Frontal cortex (tissue), 4 donors: ENCODE measurements around the gene NOSTRIN. TPM values are rescaled to one million over a fixed set of nuclear protein-coding genes. Genes with fewer than 3 reads are reported as not detected.
"Not testable (repeated sequence)": the region's sequence is repeated elsewhere in the genome, so short reads cannot be mapped to it uniquely, and the experiment has no call there.

Experiments used
- DNase-seq, 2 donors: peaks; one replicate each; pipeline ENCODE4 v3.0.0; 2012; ENCODE audit warnings: low spot score in 2 of 2
- FAIRE-seq: peaks from 2 replicates; lab custom pipeline; 2012; peaks lifted over from hg19 to GRCh38; lab: Jason Lieb, UNC
- total RNA-seq: library from RNA; depleted of rRNA; stranded (reverse); fragments of >200 nt; gene quantifications from one replicate; pipeline ENCODE4 v1.2.3, GENCODE V29; 2014
- donor health status: control.
- donor health status: control.
- donor health status: control.

NOSTRIN gene
- total RNA-seq, 1 donor from 2014 or later = 2.9 TPM

DNA sequence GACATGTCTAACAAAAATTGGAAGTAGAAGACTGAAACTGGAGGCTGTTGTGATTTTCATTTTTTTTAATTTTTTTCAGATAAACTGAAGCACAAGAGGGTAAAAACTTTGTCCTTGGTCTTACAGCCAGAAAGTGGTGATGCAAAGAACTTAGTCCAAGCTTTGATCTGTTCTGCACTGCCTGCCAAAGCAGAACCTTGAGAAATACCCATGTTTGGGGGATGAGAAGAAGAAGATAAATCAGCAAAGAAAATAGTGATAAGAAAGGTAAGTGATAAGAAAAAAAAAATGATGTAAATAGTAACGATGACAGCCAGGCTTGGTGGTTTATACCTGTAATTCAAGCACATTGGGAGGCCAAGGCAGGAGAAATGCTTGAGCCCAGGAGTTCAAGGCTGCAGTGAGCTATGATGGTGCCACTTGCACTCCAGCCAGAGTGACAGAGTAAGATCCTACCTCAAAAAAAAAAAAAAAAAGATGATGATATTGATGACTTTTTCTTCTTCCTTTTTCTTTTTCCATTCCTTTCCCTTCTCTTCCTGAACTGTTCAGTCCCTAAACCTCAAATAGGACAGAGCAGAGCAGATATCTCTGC lies 14.6 kb upstream of the NOSTRIN start:
- no peak for DNase-seq
- no peak for FAIRE-seq

DNA sequence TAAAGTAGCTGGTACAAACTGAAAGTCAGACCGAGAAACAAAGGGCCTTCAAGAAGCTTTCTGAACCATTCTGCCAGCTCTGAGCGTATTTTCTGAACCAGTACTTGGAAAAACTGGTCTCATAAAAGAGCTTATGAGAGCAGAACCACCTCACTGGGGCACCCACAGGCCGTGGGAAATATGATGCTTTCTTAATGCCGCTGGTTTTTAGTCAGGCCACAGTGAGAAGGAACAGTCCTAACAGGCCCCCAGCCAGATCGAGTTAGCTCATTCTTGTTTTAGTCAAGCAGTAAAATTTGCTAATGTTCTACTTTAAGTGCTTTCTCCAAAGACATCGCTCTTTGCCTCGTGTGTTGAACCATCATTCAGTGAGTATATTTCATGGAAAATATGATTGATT lies 12.7 kb upstream of the NOSTRIN start:
- DNase-seq (no peak), FAIRE-seq (no peak)

DNA sequence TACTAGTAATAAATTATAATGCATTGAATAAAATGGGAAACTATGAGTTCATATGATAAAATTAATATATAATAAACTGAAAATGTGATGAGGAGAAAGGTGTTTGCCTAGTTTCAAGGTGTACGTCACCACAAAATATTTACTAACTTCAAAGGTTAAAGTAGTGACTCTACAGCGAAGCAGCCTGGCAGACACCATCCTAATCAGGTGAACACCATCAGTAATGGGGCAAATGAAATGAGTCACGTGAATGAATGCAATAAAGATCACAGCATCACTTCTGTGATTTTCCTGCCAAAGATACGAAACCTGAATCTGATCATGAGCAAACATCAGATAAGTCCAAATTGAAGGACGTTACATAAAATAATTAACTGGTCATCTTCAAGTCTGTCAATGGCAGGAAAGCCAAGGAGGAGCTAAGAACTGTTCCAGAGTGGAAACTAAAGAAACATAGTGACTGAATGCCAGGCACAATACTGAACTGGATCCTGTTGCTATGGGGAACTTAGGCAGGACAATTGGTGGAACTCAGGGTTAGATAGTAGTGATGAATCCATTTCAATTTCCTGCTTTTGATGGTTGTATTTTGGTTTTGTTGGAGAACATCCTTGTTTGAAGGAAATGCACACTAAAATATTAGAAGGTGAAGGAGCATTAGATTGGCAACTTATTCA lies 12.1 kb upstream of the NOSTRIN start:
- FAIRE-seq = no peak
- DNase-seq = no peak

DNA sequence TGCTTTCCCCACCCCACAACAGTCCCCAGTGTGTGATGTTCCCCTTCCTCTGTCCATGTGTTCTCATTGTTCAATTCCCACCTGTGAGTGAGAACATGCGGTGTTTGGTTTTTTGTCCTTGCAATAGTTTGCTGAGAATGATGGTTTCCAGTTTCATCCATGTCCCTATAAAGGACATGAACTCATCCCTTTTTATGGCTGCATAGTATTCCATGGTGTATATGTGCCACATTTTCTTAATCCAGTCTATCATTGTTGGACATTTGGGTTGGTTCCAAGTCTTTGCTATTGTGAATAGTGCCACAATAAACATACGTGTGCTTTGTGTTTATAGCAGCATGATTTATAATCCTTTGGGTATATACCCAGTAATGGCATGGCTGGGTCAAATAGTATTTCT lies 11.3 kb upstream of the NOSTRIN start:
- not testable (repeated sequence) for FAIRE-seq, DNase-seq

DNA sequence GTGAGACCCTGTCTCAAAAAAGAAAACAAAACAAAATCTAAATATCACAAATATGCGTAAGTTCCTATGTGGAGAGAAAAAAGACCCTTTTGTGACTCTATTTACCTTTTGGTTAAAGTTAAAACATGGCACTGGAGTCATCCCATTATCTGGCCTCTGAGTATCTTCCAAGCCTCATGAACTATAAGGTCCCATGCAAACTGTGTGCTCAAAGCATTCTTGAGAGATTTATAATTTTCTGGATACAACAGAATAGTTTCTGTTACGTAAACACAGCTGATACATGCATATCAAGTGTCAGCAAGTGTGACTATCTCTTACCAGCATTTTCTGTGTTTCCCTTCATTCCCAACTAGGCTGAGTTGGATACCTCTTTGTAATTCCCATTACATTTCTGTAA lies 8.8 kb upstream of the NOSTRIN start:
- FAIRE-seq = no peak
- DNase-seq = no peak

DNA sequence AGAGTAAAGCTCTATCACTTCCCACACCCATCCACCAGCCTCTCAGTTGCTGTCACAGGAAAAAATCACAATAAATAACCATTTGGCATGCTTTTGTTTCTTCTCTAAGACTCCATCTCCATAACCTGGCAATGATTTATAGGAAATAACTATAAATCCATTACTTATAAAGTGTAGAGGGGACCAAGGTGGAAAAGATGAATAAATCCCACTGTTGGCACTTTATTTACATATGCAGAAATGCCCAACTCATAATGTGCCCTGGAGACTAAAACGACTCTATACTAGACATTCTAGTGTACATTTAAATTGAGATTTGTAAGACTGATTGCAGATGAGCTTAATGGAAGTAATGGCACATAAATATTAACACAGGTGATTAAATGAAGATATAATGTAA lies 7.5 kb upstream of the NOSTRIN start:
- no peak for DNase-seq
- no peak for FAIRE-seq

DNA sequence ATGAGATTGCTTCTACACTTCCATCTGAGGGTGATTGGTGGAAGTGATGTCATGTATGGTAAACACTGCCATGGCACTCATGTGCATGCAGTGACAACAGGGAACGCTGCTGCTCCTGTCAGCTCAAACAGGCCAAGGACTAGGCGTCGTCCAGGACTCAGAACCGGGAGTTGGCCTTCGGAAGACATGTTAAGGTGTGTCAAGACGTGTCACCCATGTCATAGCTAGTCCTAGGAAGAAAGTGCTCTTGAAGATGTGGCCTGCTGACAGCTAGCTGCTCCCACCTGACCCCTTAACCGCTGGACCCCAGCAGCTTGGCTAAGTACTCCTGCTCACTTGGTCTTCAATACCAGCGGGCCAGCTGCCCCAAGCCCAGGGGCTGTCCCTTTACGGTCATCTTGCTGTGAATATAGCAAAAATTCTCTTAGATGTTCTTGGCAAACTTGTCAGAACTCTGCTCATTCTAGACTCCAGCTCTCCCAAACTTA lies 6.3 kb upstream of the NOSTRIN start:
- DNase-seq (no peak), FAIRE-seq (no peak)

DNA sequence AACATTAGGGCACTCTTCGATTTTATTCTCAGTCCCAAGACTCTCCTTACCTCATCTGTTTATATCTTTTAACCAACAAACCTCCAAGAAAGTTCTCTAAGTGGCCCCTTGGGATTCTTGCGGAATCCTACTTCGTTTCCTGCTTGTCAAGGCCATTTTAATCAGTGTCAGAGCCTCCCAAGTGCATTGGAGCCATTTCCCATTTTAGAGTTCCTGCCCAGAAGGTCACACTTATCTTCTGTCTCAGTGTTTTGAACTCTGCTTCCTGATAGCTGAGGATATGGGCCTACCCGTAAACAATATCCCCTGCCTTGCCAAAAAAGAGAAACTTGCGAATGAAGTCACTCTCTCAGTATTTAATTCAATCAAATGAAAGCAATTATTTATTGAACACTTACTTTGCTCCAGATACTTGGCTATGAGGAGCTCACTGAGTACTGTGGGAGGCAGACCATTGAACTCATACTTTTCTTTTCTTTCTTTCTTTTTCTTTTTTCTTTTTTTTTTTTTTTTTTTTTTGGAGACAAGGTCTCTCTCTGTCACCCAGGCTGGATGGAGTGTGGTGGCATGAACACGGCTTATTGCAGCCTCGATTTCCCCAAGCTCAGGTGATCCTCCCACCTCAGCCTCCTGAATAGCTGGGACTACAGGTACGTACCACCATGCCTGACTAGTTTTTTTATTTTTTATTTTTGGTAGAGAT lies 5.7 kb upstream of the NOSTRIN start:
- FAIRE-seq (no peak), DNase-seq (no peak)

DNA sequence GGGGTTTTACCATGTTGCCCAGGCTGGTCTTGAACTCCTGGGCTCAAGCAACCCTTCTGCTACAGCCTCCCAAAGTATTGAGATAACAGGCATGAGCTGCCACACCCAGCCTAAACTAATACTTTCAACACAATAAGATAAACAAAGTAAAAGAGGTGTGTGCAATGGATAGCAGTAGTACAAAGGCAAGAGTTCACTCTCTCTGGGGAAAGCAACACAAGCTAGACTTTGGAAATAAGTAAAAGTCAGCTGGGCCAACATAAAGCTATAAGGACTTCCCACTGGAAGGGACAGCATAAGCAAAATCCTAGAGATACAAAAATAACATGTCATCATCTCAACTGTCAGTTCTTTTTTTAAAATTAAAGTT lies 5.2 kb upstream of the NOSTRIN start:
- no peak for DNase-seq
- no peak for FAIRE-seq

DNA sequence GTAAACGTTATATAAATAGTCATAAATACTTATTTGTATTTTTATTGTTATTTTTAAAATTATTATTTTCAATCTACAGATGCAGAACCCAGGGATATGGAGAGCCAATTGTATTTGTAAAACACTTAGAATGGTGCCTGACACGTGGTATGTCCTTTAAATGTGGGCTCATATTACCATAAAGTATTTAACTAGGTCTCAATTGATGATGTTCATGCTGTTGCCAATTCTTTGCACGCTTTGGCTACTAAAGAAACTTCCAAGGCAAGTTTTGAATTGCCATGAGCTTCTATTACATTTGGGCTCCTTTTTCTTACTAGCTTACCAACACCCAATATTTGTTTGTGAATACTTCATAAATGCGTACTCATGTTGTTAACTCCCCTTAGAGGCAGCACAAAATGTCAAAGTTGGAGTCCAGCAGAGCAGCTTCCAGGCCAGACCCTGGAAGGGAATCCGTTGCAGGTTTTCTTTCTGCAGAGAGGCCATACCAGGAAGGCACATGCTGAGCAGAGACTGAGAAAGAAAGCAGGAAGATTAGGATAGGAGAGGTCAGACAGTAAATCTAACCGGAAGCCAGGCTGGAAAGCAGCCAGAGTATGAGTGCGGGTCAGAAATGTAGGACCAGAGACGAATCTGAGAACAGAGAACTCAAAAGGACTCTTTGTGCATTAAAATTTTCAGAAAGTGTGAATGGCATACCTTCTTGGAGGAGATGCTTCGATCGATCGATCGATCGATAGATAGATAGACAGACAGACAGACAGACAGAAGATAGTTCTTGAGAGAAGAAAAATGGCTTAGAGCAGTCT lies 4.2 kb upstream of the NOSTRIN start:
- DNase-seq (no peak), FAIRE-seq (no peak)

DNA sequence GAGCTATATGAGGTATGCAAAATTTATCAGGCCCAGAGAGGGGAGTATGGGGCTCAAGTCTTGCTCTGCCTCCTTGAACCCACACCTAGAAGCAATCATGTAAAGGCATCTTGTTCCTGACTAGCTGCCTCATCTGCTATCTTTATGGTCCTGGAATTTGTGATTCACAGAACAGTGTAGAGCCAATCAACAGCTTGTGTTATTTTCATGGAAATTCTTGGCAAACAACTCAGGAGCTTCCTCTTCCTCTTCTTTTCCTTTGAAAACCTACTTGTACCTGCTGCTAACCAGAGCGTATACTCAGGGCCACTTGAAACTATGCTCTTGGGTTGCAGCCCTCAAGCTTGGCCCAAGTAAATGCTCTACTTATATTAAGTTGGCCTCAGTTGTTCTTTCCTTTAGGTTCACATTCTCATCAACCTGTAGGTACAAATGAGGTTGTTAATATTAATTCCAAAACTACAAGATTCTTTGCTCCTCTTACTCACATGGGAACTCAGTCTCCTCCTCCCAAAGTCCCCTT lies 3.5 kb upstream of the NOSTRIN start:
- FAIRE-seq (no peak), DNase-seq (no peak)

DNA sequence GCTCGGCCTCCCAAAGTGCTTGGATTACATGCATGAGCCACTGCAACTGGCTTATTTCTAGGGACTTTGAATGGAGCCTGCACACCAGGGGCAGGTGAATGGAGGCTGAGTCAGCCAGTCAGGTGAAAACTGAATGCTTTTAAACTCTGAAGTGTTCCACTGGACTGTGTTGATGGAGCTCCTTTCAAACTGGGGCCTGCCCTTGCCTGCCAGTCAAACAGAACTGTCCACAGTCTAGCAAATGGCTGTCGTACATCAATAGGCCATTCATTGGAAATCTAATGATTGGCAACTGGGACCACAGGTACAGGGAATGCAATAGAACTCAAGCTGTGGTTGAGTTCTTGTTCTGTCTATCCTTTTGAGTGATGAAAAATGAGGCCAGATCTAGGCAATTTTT lies 966 bp upstream of the NOSTRIN start:
- no peak for FAIRE-seq
- DNase-seq = no peak

DNA sequence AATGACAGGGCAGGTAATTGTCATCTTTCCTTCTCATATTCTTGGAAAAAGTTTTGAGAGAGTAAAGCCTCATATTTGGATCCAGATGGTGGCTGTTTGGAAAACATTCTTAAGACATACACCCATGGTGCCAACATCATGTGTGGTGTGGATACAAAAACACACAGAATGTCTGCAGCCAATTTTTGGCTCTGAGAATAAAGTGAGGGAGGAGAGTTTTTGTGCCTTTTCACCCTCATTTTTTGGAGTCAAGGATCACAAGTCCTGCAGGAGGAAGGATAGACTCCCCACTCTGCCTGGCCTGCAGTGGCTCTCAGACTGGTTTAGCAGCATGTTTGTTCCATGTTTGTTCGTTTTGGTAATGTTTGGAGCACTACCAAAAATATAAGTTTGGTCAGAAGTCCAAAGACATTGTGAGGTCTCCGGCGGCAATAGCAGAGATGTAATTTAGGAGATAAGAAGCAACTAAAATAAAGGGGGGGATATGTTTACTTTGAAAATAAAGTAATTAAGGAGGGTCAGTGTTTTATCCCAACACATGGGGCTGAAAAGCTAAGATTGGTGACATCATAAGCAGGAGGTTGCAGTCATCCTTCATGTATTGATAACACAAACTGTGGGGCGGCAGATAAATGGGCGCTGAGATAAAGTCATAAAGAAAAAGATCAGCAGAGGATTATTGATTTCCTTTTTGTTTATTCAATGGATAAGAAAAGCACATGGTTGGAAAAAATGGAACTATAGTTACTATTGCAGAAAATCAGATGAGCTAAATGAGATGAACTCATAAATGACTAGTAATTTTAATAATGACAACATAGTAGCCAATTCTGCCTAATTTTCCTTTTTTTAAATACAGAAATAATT lies 655 bp downstream of the NOSTRIN start:
- DNase-seq = no peak
- FAIRE-seq = no peak

DNA sequence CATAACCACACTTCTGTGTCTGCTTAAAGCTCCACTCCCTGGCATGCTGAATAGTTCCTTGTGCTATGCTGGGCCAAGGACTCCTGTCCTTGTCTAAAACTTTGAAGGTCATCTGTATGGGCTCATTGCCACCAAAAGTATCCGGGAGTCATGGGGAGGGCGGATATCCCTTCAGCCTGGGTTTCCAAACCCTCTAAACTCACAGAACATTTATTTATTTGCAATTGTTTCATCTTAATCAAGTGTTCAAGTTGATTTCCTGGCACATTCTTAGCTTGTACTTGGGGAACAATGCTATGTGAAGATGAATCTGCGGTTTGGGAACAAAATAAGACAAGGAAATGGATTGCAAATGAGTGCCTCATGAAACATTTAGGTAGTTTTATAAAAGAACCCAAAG lies 1.8 kb downstream of the NOSTRIN start:
- DNase-seq (no peak), FAIRE-seq (no peak)

DNA sequence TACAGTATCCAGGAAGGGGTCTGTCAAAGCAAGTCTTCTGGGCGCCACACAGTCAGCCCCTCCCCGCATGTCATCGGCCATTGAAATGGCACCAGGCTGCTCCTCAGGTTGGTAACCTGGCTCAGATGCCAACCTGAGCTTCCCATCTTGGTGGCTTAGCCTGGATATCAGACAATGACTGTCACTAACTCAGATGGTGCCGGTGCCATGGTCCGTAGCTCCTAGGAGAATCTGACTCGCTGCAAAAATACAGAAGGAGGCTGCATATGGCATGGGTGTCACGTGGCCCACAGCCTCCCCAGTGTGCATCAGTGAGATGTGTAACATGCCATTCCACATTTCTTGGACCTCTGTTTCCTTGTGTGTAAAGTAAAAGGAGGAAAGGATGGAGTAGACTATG lies 3.2 kb downstream of the NOSTRIN start:
- no peak for FAIRE-seq
- DNase-seq = no peak

DNA sequence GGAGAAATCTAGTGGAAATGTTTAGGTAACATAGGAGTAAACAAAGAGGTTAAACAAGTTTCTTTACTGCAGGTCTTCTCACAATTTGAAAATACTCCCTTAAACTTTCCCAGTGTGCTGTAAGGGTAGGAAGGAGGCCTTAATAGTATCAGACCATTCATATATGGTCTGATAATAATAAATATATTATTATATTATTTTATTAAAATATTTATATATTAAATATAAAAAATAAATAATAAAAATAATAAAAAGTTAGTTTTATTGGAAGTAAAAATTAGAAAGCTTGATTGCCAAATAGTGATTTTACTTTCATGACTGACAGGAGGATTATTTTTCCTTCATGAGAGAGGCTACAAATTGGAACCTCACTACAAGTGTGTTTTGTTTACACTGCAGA lies 7.1 kb downstream of the NOSTRIN start:
- DNase-seq = no peak
- FAIRE-seq = no peak

DNA sequence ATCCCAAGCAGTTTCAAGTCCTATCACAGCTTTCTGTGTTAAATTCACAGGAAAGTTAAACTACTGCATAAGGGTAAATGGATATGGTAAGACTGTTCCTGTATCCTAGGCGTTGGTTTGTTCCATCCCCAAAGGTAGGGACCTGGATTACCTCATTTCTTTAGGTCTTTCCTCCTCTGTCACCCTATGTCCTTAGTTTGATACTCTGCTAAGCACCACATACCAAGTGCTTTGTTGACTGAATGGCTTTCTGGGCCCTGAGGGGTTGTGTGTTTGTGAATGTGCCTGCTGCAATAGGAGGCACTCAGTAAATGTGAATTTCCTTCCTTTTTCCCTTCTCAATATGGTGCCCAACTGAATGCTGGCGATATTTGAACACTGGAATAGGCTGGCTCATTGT lies 7.8 kb downstream of the NOSTRIN start:
- DNase-seq = no peak
- FAIRE-seq = no peak

DNA sequence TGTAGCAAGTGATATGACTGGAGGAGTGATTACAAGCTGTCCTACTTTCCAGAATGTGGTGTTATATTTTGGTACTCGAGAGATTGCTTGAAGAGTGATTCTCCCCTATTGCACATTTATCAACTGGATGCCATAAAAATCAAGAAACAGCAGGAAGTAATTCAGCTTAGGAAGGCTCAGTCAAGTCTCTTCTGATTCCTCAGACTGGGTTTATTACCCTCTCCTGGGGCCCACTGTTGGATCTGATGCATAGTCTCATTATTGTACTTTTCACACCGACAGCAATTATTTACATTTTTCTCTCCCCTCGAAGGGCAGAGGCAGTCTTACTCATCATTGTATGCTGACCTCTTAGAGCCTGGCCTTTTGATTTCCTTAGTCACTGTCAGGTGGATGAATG lies 9.3 kb downstream of the NOSTRIN start:
- DNase-seq = no peak
- no peak for FAIRE-seq

DNA sequence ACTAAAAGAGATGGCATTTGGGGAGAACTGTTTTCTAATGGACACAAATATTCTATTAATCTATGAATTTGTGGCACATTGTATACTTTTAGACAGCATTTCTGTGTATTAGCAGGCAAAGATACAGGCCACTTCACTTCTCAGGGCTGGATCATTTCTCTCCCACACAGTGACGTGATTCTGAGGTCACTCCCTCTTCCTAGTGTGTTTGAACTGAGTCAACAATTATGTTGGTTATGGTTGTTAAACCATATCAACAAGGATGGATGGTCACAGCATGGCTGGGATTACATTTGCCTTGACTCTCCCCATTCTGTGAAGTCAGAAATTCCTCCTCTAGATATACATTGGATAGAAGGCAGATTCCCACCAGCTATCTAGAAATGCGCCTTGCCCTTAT lies 11.6 kb downstream of the NOSTRIN start:
- FAIRE-seq (no peak), DNase-seq (no peak)
